AG10803 (cell line): ENCODE measurements around the gene MCF2L2.

Source experiments
- DNase-seq: peaks from one replicate; pipeline ENCODE4 v3.0.0; 2010; ENCODE audit warnings: low read depth
- H3K4me3 ChIP-seq: 2 replicates; pipeline ENCODE4 v1.5.1; 2011; ENCODE audit warnings: mild to moderate bottlenecking, low read length, control low read depth
- CTCF ChIP-seq: conservative IDR thresholded peaks from 2 replicates; pipeline ENCODE4 v1.5.1; 2011; ENCODE audit warnings: mild to moderate bottlenecking, low read length, control low read depth, inconsistent platforms

MCF2L2 gene

GRCh38 chr3:183253528-183254486, 174.6 kb downstream of the MCF2L2 start:
- peak; percentile 28 for DNase-seq
- peak overlapping the region; percentile 68 for H3K4me3 ChIP-seq
- no peak for TF ChIP-seq CTCF

GRCh38 chr3:183252973-183253527, 175.4 kb downstream of the MCF2L2 start, which contains the start of gene B3GNT5:
Gene B3GNT5, plus strand, starts transcription at chr3:183253253. Its CDS starts 16,546 bp downstream, at chr3:183269799.
- TF ChIP-seq CTCF = no peak
- no peak for DNase-seq
- peak within 1 kb of the TSS; percentile 68 for H3K4me3 ChIP-seq

- no peak for TF ChIP-seq CTCF
- no peak overlapping the region for H3K4me3 ChIP-seq
- no peak for DNase-seq
Observed at GRCh38 chr3:183252118-183252782, 176.2 kb downstream of the MCF2L2 start.

- no peak for DNase-seq
- no peak overlapping the region for H3K4me3 ChIP-seq
- TF ChIP-seq CTCF = no peak
Observed at GRCh38 chr3:183249006-183249718, 179.3 kb downstream of the MCF2L2 start.

- H3K4me3 ChIP-seq = no peak overlapping the region
- TF ChIP-seq CTCF = no peak
- peak; percentile 48 for DNase-seq
Observed at GRCh38 chr3:183247011-183247589, 181.3 kb downstream of the MCF2L2 start.

- no peak for DNase-seq
- TF ChIP-seq CTCF = no peak
- H3K4me3 ChIP-seq = no peak overlapping the region
Observed at GRCh38 chr3:183244981-183245476, 183.4 kb downstream of the MCF2L2 start.
